ENCODE results near the gene DUSP10.

GRCh38 chr1:221698579-221699349 lies 43.1 kb downstream of the DUSP10 start:
- TF ChIP-seq, protein P1, sequence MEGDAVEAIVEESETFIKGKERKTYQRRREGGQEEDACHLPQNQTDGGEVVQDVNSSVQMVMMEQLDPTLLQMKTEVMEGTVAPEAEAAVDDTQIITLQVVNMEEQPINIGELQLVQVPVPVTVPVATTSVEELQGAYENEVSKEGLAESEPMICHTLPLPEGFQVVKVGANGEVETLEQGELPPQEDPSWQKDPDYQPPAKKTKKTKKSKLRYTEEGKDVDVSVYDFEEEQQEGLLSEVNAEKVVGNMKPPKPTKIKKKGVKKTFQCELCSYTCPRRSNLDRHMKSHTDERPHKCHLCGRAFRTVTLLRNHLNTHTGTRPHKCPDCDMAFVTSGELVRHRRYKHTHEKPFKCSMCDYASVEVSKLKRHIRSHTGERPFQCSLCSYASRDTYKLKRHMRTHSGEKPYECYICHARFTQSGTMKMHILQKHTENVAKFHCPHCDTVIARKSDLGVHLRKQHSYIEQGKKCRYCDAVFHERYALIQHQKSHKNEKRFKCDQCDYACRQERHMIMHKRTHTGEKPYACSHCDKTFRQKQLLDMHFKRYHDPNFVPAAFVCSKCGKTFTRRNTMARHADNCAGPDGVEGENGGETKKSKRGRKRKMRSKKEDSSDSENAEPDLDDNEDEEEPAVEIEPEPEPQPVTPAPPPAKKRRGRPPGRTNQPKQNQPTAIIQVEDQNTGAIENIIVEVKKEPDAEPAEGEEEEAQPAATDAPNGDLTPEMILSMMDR (IDR thresholded peaks at IDR 0.05) = no peak
- no peak for TF ChIP-seq POLR2A (IDR thresholded peaks at IDR 0.05)
- no peak for TF ChIP-seq EP300 (IDR thresholded peaks at IDR 0.05)

All from stomach (tissue), 4 donors.